ENCODE results near the gene SCAP.
"Not testable (repeated sequence)": the region's sequence is repeated elsewhere in the genome, so short reads cannot be mapped to it uniquely, and the experiment has no call there.

Gene SCAP

DNA sequence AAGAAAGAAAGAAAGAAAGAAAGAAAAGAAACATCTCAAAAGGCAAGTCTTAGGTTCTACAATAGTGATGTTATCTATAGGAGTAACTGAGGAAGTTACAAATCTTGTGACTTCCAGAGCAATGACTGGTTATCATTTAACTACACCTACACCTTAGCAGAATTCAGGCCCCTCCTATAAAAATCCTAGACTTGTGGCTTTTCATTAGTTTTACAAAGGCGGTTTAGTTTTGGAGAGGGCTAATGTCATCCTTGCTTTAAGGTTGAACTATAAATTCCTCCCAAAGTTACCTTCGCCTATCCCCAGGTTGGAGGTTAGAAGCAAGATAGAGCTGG is 4.1 kb upstream of the SCAP start:
- DNase-seq: no peak

DNA sequence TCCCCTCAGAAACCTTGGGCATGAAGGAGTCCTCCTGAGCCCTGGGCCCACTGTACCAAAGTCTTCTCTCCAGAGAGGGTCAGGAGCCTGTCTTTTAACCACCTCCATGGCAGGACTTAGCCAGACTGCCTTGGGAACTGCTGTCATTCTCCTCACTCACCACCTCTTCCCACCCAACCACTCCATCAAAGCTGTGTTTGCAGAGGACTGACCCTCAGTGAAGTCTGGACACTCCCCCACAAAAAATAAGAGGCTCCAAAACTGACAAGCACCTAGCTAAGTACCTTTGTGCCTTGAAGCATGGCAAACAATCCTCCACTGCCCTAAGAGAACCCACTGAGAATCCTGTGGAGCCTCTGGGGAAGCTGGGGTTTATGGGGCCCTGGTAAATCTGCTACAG is 2.3 kb upstream of the SCAP start:
- no peak for DNase-seq

DNA sequence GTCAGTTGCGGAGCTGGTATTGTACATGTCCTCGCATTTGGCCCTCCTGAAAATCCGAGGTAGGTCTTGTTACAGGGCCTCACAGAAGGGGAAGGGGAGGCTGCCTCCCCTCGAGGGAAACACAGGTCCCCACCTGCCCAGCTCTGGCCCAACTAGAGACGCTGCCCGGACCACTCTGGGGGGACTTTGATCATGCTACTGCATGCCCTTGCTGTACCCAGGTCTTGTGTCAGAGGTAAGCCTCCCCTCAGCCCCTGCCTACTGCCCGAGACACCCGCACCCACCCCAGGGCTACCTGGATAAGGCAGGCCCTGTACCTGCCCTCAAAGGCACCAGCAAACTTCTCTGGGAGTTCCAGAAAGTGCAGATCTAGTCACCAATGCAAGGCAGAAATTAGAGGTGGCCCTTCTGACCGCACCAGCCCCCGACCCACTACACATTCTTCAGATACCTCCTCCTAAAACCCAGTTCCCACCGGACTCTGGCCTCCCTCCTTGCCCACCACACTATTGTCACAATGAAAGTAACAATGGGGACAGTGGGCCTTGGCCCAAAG is 981 bp upstream of the SCAP start:
- no peak for DNase-seq

DNA sequence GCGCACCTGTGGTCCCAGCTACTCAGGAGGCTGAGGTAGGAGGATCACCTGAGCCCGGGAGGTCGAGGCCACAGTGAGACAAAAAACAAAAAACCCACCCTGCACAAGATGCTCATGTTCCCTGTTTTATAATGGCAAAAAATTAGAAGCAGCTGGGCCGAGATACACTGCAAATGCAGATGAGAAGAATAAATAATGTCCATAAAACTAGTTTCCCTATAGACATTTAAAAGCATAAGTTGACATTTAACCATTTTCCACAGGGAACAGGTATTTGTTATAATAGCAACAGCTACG is 537 bp upstream of the SCAP start:
- no peak for DNase-seq

- DNase-seq: no peak
Measured at GRCh38 chr3:47475029-47475569, 642 bp downstream of the SCAP start.

DNA sequence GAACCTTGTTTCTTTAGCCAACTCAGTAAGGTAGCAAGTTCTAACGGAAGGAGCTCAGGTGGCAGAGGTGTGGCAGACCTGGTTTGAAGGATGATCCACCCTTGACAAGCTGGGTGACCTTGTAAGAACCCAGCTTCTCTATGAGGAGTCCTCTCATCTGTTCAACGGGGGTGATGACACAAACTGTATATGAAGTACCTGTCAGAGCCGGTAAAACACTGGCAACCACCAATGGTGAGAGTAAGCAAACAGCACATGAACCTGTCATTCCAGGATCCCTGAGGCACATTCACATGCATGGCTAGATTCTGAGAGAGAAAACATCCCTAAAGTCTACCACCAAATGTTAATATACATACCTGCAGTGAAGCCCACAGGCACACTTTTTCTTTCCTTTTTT is 2.4 kb downstream of the SCAP start:
- DNase-seq: no peak

DNA sequence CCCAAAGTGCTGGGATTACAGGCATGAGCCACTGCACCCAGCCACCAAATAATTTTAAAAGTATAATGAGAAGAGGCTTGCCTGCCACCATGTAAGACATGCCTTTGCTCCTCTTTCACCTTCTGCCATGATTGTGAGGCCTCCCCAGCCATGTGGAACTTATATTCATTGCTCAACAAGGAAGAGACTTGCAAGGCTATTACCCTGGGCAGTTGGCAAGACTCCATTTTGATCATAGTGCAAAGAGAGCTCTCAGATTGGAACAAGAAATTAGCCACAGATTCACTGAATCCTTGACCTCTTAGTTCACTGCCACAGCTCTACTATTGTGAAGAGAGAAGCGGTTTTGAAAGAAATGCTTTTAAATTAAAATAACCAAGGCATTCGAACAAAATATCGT is 6.1 kb downstream of the SCAP start:
- no peak for DNase-seq

GRCh38 chr3:47468315-47468714 is 7.4 kb downstream of the SCAP start:
- DNase-seq: not testable (repeated sequence)

DNA sequence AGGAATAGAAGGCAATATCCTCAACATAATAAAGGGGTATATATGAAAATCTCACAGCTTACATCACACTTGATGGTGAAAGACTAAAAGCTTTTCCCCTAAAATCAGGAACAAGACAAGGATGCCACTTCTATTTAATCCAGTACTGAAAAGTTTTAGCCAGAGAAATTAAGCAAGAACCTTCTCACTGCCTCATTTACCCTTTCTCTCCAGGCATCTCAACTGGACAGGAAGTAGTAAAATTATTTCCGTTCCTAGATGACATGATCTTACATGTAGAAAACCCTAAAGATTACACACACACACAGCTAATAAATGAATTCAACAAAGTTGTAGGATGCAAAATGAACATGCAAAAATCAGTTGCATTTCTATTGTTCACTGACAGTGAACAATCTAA is 11.2 kb downstream of the SCAP start:
- DNase-seq: no peak

DNA sequence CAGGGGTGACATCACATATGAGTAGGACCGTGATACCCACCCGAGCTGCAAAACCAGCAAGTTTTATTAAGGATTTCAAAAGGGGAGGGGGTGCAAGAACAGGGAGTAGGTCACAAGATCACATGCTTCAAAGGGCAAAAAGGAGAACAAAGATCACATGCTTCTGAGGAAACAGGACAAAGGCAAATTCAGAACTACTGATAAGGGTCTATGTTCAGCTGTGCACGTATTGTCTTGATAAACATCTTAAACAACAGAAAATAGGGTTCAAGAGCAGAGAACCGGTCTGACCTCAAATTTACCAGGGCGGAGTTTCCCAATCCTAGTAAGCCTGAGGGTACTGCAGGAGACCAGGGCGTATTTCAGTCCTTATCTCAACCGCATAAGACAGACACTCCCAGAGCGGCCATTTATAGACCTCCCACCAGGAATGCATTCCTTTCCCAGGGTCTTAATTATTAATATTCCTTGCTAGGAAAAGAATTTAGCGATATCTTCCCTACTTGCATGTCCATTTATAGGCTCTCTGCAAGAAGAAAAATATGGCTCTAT is 16.1 kb downstream of the SCAP start:
- DNase-seq: not testable (repeated sequence)

DNA sequence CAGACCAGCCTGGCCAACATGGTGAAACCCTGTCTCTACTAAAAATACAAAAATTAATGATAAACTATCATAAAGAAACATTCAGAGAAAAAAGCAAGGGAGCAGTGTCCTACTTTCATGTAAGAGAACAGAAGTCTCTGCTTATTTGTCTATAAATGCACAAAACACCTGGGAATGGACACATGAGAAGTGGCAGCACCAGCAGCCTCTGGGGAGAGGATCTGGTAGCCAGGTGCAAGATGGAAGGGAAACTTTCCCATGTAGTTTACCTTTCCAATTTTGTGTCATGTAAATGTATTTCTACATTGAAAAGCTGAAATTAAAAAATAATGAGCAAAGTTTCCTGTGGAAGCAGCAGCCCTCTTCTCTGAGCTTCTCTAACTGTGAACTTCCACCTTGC is 18.8 kb downstream of the SCAP start:
- DNase-seq: no peak

DNA sequence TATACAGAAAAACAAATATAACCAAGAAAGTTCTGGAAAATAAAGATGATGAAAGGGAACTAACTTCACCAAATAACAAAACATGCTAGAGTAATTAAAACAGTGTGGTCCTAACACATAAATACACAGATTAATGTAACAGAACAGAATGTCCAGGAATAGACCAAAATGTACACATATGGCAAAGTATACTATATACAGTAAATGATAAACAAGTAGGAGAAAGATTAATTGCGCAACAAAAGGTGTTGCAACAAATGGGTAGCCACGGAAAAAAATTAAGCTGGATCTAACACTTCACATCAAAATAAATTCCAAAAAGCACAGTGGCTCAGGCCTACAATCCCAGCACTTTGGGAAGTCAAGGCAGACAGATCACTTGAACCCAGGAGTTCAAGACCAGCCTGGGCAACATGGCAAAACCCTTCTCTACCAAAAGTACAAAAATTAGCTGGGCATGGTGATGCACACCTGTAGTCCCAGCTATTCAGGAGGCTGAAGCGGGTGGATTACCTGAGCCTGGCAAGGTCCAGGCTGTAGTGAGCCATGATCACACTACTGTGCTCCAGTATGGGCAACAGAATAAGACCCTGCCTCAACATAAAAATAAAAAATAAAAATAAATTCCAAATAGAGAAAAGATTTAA is 19.8 kb downstream of the SCAP start:
- DNase-seq: no peak

GRCh38 chr3:47452453-47453215 is 23.1 kb downstream of the SCAP start:
- DNase-seq: no peak

DNA sequence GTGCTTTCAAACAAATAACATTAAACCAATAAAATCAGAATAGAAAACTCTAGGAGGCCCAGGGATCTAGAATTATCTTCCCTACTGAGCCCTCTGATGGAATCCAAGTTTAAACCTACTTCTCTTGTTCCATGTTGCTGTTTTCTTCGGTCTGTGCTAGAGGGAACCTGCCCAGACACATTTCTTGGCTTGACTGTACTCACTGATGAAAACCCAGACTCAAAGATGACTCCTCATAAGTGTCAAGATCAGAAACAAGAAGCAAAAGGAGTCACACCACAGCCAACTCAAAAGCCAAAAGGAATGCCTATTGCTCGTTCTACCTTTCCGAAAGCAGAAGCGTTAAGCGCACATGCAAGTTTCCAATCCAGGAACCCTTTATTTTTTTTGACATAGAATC is 31.6 kb downstream of the SCAP start:
- DNase-seq: no peak

- DNase-seq: no peak
Measured at GRCh38 chr3:47443611-47443995, 32.1 kb downstream of the SCAP start.

GRCh38 chr3:47441796-47442551 is 33.8 kb downstream of the SCAP start:
- no peak for DNase-seq

GRCh38 chr3:47440131-47440530 is 35.6 kb downstream of the SCAP start:
- DNase-seq: no peak

DNA sequence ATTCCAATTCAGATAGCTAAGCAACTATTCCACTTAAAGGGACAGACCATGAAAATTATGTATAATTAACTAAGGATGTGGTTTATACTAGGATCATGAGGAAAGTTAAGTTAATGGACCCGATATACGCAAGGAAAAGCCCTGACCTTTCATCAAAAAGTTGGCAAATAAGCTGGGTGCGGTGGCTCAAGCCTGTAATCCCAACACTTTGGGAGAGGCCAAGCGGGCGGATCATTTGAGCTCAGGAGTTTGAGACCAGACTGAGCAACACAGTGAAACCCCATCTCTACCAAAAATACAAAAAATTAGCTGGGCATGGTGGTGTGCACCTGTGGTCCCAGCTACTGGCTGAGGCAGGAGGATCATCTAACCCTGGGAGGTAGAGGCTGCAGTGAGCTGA is 39.6 kb downstream of the SCAP start:
- DNase-seq: no peak

DNA sequence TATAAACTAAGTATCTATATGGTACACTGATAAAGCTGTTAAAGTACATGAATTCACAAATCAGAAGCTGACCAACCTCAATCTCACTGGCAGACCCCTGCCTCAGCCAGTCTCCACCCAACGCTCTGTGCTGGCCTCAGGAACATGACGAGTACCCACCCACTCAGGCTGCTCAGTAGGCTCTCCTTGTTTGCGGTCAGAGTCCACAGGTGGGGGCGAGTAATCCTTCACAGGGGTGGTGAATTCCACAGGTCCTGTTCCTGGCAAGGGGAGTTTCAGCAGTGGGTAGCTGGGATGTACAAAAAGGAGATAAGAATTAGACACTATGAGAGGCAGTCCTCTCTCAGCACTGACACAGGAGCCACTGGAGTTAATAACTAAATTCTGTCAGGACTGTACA is 40.9 kb downstream of the SCAP start:
- no peak for DNase-seq

DNA sequence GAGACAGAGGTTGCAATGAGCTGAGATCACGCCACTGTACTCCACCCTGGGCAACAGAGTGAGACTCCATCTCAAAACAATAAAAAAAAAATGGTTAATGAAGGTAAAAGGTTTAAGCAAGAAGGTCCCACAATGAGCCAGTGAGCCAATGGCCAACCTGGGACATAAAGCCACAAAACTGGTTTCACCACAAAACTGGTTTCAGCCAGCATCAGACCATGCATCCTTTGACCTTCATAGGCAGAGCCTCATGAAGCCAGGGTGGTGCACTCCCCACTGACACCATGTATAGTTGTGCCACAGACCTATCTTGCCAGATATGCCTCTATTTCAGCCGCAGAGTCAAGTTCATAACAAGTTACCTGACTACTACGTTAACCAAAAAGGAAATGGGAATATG is 41.9 kb downstream of the SCAP start:
- DNase-seq: no peak

- no peak for DNase-seq
Measured at GRCh38 chr3:47432673-47433072, 43.1 kb downstream of the SCAP start.

DNA sequence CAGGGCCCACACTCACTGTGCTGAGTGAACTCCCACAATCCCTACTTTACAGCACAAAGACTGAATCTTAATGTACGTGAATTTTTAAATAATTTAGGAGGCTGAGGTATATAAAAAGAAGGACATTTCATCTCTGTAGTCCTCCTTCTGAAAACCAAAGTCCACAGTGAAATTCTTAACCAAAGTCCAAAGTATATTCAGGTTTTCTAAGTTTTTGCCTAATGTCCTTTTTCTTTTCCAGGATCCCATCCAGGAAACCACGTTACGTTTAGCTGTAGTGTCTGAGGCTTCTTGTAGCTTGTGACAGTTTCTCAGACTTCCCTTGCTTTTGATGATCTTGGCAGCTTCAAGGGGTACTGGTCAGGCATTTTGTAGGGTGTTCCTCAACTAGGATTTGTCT is 44.5 kb downstream of the SCAP start:
- DNase-seq: no peak

DNA sequence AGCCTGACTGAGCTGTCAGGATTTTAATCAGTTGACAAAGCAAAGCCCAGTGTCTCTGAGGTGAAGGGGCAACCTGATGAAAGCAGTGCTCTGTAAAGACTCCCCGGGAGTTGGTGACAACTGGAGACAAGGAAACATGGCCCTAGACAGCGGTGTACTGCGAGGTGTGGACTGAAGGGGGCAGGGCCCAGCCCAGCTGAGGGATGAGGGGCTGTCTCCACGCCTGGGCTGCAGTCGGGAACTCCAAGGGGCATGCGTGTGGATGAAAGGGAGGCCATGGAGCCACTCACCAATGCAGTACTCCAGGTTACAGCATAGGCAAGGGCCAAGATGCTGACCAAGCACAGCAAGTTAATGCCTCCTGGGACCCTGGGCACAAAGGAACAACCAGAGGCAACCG is 45.1 kb downstream of the SCAP start:
- DNase-seq: no peak
